NB4 (cell line): ENCODE measurements around the gene OR7A17.

Experiments
- CTCF ChIP-seq: IDR thresholded peaks from one replicate; pipeline ENCODE4 v1.5.1; 2012; ENCODE audit warnings: low read depth, low read length
- POLR2A ChIP-seq: IDR thresholded peaks from 2 replicates; pipeline ENCODE4 v1.6.1; 2011; ENCODE audit warnings: mild to moderate bottlenecking; ENCODE audit not compliant: insufficient read length; ENCODE audit errors: extremely low read depth

GRCh38 chr19:14916848-14917247, 30.9 kb upstream of the OR7A17 start:
- TF ChIP-seq CTCF (no peak), POLR2A (no peak)
